HepG2 (cell line): Measurements from ENCODE around the gene CDC20.

ENCODE experiments used
- ELF1 ChIP-seq: sonication (generic); formaldehyde crosslinking; IDR thresholded peaks from 2 replicates; pipeline ENCODE4 v1.4.0; 2020; ENCODE audit warnings: missing genetic modification reagents
- HIVEP1 ChIP-seq: sonication (generic); formaldehyde crosslinking; IDR thresholded peaks from 2 replicates; pipeline ENCODE4 v1.4.0; 2020; ENCODE audit warnings: mild to moderate bottlenecking, missing genetic modification reagents
- NR2F1 ChIP-seq, 2 experiments: fragments of 450-650 bp in 1 of 2; formaldehyde crosslinking in 1 of 2; IDR thresholded peaks; 2 replicates each; pipeline versions ENCODE4 v1.5.0 to v1.6.1; 2016 to 2020; ENCODE audit warnings: mild to moderate bottlenecking in 1 of 2, missing compliant biosample characterization in 1 of 2, missing genetic modification reagents in 1 of 2, moderate library complexity in 1 of 2
- SNRNP70 ChIP-seq: fragments of 200-400 bp; formaldehyde crosslinking; IDR thresholded peaks from 2 replicates; pipeline ENCODE4 v1.6.1; 2017; ENCODE audit warnings: mild to moderate bottlenecking, low read depth, low read length, moderate library complexity
- SP5 ChIP-seq: IDR thresholded peaks from 2 replicates; pipeline ENCODE4 v1.6.1; 2016; ENCODE audit warnings: low read depth, borderline replicate concordance
- YY1 ChIP-seq: IDR thresholded peaks from 2 replicates; pipeline ENCODE4 v1.6.1; 2011; ENCODE audit warnings: low read length, low read depth, moderate library complexity, mild to moderate bottlenecking; ENCODE audit not compliant: insufficient read depth, insufficient replicate concordance
- ZNF251 ChIP-seq: sonication (generic); formaldehyde crosslinking; IDR thresholded peaks from 2 replicates; pipeline ENCODE4 v1.9.0; 2021; ENCODE audit warnings: mild to moderate bottlenecking, missing genetic modification reagents
- ZNF30 ChIP-seq: sonication (generic); formaldehyde crosslinking; IDR thresholded peaks from 2 replicates; pipeline ENCODE4 v1.5.0; 2020; ENCODE audit warnings: mild to moderate bottlenecking, missing genetic modification reagents
- ZNF335 ChIP-seq: sonication (generic); formaldehyde crosslinking; IDR thresholded peaks from 2 replicates; pipeline ENCODE4 v1.4.0; 2020; ENCODE audit warnings: missing genetic modification reagents
- TF ChIP-seq, protein P1 (sequence below): sonication (generic); formaldehyde crosslinking; conservative IDR thresholded peaks from 2 replicates; pipeline ENCODE4 v1.4.0; 2020; ENCODE audit warnings: missing genetic modification reagents
- TF ChIP-seq, protein P2 (sequence below): IDR thresholded peaks from 2 replicates; pipeline ENCODE4 v1.6.1; 2012; ENCODE audit warnings: low read length, improper control_type of control experiment
- TF ChIP-seq, protein P3 (sequence below), 2 experiments: sonication (generic) in 1 of 2; formaldehyde crosslinking in 1 of 2; IDR thresholded peaks; 2 replicates each; pipeline versions ENCODE4 v1.6.1 to v1.9.0; 2014 to 2022; ENCODE audit warnings: antibody characterized with exemption in 1 of 2, borderline replicate concordance in 1 of 2, inconsistent platforms in 1 of 2, low read depth in 1 of 2, missing genetic modification reagents in 1 of 2
- TF ChIP-seq, protein P4 (sequence below): sonication (generic); formaldehyde crosslinking; IDR thresholded peaks from 2 replicates; pipeline ENCODE4 v1.5.0; 2020; ENCODE audit warnings: mild to moderate bottlenecking, missing genetic modification reagents
- TF ChIP-seq, protein P5 (sequence below): sonication (generic); formaldehyde crosslinking; IDR thresholded peaks from 2 replicates; pipeline ENCODE4 v1.4.0; 2020; ENCODE audit warnings: missing genetic modification reagents, borderline replicate concordance

DNA sequence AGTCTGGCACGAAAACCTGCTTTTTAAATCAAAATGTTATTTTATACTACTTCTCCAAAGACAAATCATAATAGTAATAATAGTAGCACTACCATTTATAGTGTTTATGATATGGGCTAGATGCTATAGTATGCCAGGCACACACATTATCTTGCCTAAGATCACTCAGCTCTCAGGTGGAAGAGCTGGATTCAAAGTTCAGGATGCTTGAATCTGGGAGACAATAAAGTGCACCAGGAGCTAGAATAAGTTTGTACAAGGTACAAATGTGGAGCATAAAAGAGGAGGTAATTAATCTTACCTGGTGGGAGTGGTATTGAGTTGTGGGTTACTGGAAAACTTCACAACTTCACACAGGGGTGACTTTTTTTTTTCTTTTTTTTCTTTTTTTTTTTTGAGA, 19.1 kb downstream of the CDC20 start:
- TF ChIP-seq, protein P1, sequence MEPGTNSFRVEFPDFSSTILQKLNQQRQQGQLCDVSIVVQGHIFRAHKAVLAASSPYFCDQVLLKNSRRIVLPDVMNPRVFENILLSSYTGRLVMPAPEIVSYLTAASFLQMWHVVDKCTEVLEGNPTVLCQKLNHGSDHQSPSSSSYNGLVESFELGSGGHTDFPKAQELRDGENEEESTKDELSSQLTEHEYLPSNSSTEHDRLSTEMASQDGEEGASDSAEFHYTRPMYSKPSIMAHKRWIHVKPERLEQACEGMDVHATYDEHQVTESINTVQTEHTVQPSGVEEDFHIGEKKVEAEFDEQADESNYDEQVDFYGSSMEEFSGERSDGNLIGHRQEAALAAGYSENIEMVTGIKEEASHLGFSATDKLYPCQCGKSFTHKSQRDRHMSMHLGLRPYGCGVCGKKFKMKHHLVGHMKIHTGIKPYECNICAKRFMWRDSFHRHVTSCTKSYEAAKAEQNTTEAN (CRISPR knock-in tag) = no peak
- TF ChIP-seq, protein P2, sequence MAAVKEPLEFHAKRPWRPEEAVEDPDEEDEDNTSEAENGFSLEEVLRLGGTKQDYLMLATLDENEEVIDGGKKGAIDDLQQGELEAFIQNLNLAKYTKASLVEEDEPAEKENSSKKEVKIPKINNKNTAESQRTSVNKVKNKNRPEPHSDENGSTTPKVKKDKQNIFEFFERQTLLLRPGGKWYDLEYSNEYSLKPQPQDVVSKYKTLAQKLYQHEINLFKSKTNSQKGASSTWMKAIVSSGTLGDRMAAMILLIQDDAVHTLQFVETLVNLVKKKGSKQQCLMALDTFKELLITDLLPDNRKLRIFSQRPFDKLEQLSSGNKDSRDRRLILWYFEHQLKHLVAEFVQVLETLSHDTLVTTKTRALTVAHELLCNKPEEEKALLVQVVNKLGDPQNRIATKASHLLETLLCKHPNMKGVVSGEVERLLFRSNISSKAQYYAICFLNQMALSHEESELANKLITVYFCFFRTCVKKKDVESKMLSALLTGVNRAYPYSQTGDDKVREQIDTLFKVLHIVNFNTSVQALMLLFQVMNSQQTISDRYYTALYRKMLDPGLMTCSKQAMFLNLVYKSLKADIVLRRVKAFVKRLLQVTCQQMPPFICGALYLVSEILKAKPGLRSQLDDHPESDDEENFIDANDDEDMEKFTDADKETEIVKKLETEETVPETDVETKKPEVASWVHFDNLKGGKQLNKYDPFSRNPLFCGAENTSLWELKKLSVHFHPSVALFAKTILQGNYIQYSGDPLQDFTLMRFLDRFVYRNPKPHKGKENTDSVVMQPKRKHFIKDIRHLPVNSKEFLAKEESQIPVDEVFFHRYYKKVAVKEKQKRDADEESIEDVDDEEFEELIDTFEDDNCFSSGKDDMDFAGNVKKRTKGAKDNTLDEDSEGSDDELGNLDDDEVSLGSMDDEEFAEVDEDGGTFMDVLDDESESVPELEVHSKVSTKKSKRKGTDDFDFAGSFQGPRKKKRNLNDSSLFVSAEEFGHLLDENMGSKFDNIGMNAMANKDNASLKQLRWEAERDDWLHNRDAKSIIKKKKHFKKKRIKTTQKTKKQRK = no peak
- TF ChIP-seq NR2F1 (CRISPR knock-in tag; IDR thresholded peaks at IDR 0.05) (no peak), ZNF30 (CRISPR knock-in tag) (no peak), HIVEP1 (CRISPR knock-in tag) (no peak), SNRNP70 (no peak), ZNF251 (CRISPR knock-in tag) (no peak), ZNF335 (CRISPR knock-in tag) (no peak), YY1 (no peak), ELF1 (CRISPR knock-in tag) (no peak), SP5 (CRISPR knock-in tag) (no peak)
- TF ChIP-seq, protein P3, sequence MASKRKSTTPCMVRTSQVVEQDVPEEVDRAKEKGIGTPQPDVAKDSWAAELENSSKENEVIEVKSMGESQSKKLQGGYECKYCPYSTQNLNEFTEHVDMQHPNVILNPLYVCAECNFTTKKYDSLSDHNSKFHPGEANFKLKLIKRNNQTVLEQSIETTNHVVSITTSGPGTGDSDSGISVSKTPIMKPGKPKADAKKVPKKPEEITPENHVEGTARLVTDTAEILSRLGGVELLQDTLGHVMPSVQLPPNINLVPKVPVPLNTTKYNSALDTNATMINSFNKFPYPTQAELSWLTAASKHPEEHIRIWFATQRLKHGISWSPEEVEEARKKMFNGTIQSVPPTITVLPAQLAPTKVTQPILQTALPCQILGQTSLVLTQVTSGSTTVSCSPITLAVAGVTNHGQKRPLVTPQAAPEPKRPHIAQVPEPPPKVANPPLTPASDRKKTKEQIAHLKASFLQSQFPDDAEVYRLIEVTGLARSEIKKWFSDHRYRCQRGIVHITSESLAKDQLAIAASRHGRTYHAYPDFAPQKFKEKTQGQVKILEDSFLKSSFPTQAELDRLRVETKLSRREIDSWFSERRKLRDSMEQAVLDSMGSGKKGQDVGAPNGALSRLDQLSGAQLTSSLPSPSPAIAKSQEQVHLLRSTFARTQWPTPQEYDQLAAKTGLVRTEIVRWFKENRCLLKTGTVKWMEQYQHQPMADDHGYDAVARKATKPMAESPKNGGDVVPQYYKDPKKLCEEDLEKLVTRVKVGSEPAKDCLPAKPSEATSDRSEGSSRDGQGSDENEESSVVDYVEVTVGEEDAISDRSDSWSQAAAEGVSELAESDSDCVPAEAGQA (IDR thresholded peaks at IDR 0.05; ENCODE audit: low read depth) = no peak
- TF ChIP-seq, protein P3 (CRISPR knock-in tag; IDR thresholded peaks at IDR 0.05; ENCODE audit: borderline replicate concordance) = no peak
- TF ChIP-seq, protein P4, sequence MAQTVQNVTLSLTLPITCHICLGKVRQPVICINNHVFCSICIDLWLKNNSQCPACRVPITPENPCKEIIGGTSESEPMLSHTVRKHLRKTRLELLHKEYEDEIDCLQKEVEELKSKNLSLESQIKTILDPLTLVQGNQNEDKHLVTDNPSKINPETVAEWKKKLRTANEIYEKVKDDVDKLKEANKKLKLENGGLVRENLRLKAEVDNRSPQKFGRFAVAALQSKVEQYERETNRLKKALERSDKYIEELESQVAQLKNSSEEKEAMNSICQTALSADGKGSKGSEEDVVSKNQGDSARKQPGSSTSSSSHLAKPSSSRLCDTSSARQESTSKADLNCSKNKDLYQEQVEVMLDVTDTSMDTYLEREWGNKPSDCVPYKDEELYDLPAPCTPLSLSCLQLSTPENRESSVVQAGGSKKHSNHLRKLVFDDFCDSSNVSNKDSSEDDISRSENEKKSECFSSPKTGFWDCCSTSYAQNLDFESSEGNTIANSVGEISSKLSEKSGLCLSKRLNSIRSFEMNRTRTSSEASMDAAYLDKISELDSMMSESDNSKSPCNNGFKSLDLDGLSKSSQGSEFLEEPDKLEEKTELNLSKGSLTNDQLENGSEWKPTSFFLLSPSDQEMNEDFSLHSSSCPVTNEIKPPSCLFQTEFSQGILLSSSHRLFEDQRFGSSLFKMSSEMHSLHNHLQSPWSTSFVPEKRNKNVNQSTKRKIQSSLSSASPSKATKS (CRISPR knock-in tag) = no peak
- TF ChIP-seq, protein P5, sequence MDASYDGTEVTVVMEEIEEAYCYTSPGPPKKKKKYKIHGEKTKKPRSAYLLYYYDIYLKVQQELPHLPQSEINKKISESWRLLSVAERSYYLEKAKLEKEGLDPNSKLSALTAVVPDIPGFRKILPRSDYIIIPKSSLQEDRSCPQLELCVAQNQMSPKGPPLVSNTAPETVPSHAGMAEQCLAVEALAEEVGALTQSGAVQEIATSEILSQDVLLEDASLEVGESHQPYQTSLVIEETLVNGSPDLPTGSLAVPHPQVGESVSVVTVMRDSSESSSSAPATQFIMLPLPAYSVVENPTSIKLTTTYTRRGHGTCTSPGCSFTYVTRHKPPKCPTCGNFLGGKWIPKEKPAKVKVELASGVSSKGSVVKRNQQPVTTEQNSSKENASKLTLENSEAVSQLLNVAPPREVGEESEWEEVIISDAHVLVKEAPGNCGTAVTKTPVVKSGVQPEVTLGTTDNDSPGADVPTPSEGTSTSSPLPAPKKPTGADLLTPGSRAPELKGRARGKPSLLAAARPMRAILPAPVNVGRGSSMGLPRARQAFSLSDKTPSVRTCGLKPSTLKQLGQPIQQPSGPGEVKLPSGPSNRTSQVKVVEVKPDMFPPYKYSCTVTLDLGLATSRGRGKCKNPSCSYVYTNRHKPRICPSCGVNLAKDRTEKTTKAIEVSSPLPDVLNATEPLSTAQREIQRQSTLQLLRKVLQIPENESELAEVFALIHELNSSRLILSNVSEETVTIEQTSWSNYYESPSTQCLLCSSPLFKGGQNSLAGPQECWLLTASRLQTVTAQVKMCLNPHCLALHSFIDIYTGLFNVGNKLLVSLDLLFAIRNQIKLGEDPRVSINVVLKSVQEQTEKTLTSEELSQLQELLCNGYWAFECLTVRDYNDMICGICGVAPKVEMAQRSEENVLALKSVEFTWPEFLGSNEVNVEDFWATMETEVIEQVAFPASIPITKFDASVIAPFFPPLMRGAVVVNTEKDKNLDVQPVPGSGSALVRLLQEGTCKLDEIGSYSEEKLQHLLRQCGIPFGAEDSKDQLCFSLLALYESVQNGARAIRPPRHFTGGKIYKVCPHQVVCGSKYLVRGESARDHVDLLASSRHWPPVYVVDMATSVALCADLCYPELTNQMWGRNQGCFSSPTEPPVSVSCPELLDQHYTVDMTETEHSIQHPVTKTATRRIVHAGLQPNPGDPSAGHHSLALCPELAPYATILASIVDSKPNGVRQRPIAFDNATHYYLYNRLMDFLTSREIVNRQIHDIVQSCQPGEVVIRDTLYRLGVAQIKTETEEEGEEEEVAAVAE (CRISPR knock-in tag) = no peak
